SK-N-SH (cell line): ENCODE results near the gene PHF23.

Source experiments
- CTCF ChIP-seq: fragments of 200-600 bp; sonication (generic); IDR thresholded peaks from 2 replicates; pipeline ENCODE4 v1.6.1; 2017; ENCODE audit warnings: antibody characterized with exemption, mild to moderate bottlenecking, moderate library complexity
- RAD21 ChIP-seq: IDR thresholded peaks from 2 replicates; pipeline ENCODE4 v1.6.1; 2012; ENCODE audit warnings: mild to moderate bottlenecking, low read length
- TEAD4 ChIP-seq: IDR thresholded peaks from 2 replicates; pipeline ENCODE4 v1.4.0; 2012; ENCODE audit warnings: mild to moderate bottlenecking, borderline replicate concordance; ENCODE audit not compliant: insufficient read depth

GRCh38 chr17:7262935-7263800 is 23.9 kb upstream of the PHF23 start:
- TF ChIP-seq CTCF (no peak), RAD21 (no peak), TEAD4 (no peak)
